Testis (tissue), 2 donors: ENCODE measurements around the gene CUBN.

ENCODE experiments used
- CTCF ChIP-seq, 3 experiments: fragments of 450-650 bp in 2 of 3; fragments of 200-600 bp in 1 of 3; sonication (generic) in 1 of 3; IDR thresholded peaks; one replicate each; pipeline ENCODE4 v1.5.1; 2016 to 2019; ENCODE audit warnings: antibody characterized with exemption in 3 of 3, mild to moderate bottlenecking in 2 of 3, moderate library complexity in 1 of 3
- POLR2A ChIP-seq: fragments of 450-650 bp; IDR thresholded peaks from one replicate; pipeline ENCODE4 v1.6.1; 2017; ENCODE audit warnings: antibody characterized with exemption, mild to moderate bottlenecking, moderate library complexity

- no peak for TF ChIP-seq CTCF (IDR thresholded peaks at IDR 0.05)
- TF ChIP-seq POLR2A, result no peak
Observed at GRCh38 chr10:17153321-17153720, 23.7 kb upstream of the CUBN start.
